GM13976 (cell line): ENCODE results near the gene ZNF620.

Experiments used
- DNase-seq: peaks from one replicate; pipeline ENCODE4 v3.0.0; 2012; ENCODE audit warnings: low spot score
- in situ Hi-C: fragments of 300-500 bp; cut with MboI; formaldehyde crosslinking; loops from one replicate; pipeline ENCODE4 v1.12.0; 2022; ENCODE audit warnings: low sequenced_read_pairs, mixed read lengths, inconsistent platforms; ENCODE audit not compliant: unreplicated experiment
- TF ChIP-seq, protein P1 (sequence below): IDR thresholded peaks from 2 replicates; pipeline ENCODE4 v1.5.1; 2012; ENCODE audit warnings: borderline replicate concordance, mild to moderate bottlenecking; ENCODE audit not compliant: insufficient read depth; ENCODE audit errors: extremely low read depth, missing control alignments, control extremely low read depth

Gene ZNF620

DNA sequence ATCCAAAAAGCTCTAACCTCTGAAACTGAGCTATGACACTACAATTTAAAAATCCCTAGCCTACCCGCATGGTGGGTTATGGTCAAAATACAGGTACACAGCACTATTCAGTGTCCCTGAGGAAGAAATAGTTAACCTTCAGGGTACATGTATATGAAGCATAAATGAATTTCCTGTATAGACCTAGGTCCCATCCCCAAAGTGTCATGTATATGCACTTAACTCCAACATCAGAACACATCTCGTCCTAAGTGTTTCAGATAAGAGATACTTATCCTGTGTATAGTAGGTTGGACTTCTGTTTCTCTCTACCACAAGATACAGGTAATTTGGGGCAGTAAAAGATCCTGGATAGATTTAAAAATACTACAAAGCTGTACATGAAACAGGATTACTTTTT lies 42.3 kb upstream of the ZNF620 start:
- in situ Hi-C loops: no loop called here
- TF ChIP-seq, protein P1, sequence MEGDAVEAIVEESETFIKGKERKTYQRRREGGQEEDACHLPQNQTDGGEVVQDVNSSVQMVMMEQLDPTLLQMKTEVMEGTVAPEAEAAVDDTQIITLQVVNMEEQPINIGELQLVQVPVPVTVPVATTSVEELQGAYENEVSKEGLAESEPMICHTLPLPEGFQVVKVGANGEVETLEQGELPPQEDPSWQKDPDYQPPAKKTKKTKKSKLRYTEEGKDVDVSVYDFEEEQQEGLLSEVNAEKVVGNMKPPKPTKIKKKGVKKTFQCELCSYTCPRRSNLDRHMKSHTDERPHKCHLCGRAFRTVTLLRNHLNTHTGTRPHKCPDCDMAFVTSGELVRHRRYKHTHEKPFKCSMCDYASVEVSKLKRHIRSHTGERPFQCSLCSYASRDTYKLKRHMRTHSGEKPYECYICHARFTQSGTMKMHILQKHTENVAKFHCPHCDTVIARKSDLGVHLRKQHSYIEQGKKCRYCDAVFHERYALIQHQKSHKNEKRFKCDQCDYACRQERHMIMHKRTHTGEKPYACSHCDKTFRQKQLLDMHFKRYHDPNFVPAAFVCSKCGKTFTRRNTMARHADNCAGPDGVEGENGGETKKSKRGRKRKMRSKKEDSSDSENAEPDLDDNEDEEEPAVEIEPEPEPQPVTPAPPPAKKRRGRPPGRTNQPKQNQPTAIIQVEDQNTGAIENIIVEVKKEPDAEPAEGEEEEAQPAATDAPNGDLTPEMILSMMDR: no peak
- no peak for DNase-seq

DNA sequence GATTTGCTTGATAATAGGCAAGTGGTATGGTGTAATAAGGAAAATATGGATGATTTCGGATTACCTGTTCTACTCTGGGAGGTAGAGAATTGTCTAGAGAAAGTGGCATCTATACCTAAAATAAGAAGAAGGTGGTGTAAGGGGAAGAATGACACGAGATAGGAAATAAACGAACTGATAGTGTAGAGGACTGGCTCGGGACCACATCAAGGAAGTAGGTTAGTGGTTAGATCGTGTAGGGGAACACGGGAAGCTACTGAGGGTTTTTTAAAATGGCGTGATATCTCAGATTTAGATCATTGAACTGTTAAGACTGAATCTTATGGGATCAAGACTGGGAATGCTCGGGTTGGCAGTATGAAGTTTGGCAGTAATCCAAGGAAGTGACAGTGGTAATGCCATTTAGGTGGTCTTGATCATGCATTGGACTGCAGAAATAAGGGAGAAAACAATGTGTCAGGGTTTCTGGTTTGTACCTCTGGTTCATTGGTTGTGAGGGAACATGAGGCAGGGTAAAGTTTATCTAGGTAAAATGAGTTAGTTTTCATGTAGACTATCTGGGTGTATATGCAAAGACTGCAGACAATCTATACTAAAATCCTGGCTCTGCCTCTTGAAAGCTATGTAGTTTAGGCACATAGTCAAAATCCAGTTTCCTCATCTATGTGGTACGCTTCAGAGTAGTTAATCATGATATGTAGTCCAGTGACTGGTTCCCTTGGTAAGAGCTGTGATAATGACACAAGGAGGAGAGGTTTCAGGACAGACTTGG lies 41.3 kb upstream of the ZNF620 start:
- DNase-seq: no peak
- in situ Hi-C loops: no loop called here
- TF ChIP-seq, protein P1: no peak

DNA sequence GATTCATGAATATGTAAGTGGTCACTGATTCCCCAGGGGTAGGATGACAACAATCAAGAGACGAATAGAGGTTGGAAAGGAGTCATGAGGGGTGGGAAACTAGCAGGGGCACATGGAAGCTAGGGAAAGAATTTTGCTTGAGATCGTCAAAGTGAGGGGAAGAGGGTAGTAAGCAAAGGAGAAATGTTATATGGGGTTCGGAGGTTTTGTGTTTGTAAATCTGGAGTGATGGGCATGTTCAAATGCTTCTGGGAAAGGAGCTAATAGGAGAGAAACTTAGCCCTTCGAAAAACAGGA lies 40.8 kb upstream of the ZNF620 start:
- in situ Hi-C loops: no loop called here
- TF ChIP-seq, protein P1: no peak
- DNase-seq: no peak

DNA sequence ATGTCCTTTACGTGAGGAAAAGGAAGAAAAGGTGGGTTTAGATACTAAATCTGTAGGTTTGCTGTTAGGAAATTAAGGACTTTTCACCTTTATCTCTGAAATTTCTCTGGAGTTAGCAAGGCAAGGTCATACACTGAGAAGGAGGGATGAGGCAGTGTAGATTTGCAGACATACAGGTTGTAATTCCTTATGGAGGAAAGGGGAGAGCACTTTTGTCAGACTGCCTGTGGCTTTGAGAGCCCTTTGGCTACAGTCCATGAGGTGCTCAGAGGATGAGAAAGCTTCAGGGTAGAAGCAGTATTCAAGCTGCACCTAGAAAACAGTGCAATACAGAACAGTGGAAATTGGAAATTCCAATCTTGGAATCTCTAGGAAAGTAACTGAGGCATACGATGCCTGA lies 40.4 kb upstream of the ZNF620 start:
- TF ChIP-seq, protein P1: no peak
- in situ Hi-C loops: no loop called here
- DNase-seq: no peak

DNA sequence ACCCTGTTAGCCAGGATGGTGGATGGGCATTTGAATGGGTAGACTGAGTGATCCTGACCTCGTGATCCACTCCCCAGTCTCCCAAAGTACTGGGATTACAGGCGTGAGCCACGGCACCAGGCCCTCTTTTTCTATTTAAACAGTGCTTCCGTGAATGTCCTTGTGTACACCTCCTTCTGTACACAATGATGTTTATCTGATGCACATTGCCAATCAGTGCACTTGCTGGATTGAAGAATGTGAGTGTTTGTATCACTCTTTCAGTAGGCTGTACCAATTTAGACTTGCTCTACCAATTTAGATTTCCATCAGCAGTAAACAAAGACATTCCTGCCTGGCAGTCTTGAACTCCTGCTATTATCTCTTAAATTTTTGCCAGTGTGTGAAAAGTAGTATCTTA lies 37.8 kb upstream of the ZNF620 start:
- in situ Hi-C loops: no loop called here

DNA sequence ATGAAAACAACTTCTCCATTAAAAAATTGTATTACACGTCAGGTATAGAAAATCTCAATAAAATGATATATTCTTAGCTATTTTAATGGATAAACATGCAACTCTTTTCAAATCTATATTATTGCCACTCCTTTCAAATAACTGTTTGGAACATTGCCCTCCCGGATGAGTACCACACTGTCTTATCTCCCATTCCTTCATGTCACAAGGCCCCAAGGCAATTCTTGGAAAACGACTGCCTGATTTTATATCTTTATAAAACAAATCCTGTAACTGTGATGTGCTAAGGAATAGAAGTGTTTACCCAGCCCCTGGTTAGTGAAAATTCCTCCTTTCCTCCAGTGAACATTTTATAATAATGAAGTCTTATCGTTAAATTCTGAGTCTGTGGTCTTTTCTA lies 35.1 kb upstream of the ZNF620 start:
- in situ Hi-C loops: no loop called here
- TF ChIP-seq, protein P1: no peak
- no peak for DNase-seq

More for the DNA sequence above, 37.8 kb upstream of the ZNF620 start:
- DNase-seq: no peak
- TF ChIP-seq, protein P1: no peak
